Thyroid gland (tissue), 4 donors: ENCODE data around the gene SCARB1.

ENCODE experiments used
- POLR2A ChIP-seq, 2 donors: fragments of 450-650 bp; IDR thresholded peaks; one replicate each; pipeline ENCODE4 v1.6.1; 2017; ENCODE audit warnings: antibody characterized with exemption in 2 of 2, mild to moderate bottlenecking in 2 of 2, moderate library complexity in 1 of 2
- TF ChIP-seq, protein P1 (sequence below), 6 experiments: fragments of 200-600 bp in 3 of 6; fragments of 450-650 bp in 3 of 6; sonication (generic) in 3 of 6; IDR thresholded peaks; one replicate each; pipeline ENCODE4 v1.5.1; 2016 to 2019; ENCODE audit warnings: antibody characterized with exemption in 6 of 6, mild to moderate bottlenecking in 2 of 6, inconsistent platforms in 1 of 6, moderate library complexity in 1 of 6

DNA sequence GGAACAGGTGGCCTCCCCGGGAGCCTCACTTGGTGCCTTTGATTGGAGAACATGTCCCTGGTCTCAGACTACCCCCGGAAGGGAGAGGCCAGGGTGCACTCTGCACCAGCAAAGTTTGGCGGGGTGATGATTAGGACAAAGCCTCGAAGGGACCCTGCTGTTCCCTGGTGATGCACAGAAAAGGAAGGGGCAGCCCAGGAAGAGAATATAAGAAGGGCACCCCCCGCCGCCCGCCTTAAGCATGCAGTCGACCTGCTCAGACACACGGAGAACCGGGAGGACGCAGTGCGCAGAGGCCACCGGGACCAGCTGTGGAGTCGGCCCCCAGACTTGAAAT is 6.9 kb downstream of the SCARB1 start:
- TF ChIP-seq, protein P1, sequence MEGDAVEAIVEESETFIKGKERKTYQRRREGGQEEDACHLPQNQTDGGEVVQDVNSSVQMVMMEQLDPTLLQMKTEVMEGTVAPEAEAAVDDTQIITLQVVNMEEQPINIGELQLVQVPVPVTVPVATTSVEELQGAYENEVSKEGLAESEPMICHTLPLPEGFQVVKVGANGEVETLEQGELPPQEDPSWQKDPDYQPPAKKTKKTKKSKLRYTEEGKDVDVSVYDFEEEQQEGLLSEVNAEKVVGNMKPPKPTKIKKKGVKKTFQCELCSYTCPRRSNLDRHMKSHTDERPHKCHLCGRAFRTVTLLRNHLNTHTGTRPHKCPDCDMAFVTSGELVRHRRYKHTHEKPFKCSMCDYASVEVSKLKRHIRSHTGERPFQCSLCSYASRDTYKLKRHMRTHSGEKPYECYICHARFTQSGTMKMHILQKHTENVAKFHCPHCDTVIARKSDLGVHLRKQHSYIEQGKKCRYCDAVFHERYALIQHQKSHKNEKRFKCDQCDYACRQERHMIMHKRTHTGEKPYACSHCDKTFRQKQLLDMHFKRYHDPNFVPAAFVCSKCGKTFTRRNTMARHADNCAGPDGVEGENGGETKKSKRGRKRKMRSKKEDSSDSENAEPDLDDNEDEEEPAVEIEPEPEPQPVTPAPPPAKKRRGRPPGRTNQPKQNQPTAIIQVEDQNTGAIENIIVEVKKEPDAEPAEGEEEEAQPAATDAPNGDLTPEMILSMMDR (IDR thresholded peaks at IDR 0.05): no peak
- TF ChIP-seq POLR2A (IDR thresholded peaks at IDR 0.05): no peak
